GM19025 (cell line): Measurements from ENCODE around the gene SORCS2.

ENCODE experiments used
- ATAC-seq: cut with Tn5 transposase; IDR thresholded peaks from one replicate; pipeline ENCODE4 v1.9.1; 2021; ENCODE audit warnings: mild to moderate bottlenecking, low read depth, moderate library complexity; ENCODE audit not compliant: unreplicated experiment

The SORCS2 gene

DNA sequence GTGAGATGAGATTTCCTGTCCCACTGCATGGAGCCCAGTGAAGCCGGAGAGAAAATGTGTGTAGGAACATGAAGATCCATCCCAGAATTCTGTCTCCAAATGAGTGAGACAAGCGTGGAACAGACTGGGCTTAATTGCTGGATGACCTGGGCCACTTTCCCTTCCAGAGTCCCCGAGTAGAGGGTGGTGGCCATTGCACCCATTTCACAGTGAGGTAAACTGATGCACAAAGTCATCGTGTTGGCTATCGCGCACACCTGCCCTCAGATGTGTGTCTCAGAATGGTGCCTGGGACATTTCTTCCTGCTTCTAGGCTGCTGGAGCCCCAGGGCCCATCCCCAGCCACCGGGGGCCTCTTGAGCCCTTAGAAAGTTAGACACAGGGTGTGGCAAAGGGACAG is 285.4 kb downstream of the SORCS2 start:
- ATAC-seq, result no peak

DNA sequence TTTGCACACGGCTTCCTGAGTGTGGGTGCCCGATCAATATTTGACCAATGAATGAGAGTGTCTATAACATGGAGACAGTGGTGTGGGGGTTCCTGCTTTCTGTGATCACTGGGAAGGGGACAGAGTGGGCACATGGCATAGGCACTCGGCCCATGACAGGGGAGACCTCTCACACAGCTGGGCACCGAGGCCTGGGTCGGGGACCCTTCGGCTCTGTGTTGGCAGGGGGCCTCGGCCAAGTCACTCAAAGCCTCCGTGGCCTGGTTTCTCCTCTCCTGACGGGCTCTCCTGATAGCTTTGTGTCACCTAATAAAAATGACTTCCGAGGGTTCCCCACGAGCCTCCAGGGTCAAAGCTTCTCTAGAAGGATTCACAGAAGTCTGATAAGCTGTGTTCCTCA is 286.3 kb downstream of the SORCS2 start:
- no peak for ATAC-seq

DNA sequence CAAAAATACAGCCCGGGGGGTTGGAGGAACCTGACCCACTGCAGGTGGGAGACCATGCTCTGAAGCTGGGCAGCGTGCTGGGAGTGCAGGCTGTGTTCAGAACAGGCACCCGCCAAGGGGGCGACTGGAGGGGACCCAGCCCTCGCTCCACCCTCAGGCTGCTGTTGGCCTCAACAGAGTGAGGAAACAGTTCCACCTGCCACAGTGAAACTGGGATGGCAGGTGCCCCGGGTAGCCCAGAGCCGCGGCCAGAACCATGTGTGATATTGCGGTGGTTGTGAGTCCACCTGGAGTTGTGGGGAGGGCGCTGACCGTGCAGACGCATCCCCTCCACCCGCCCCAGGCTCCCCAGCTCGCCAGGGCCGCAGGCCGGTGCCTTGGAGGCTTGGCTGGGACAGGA is 288.1 kb downstream of the SORCS2 start:
- ATAC-seq, result no peak

DNA sequence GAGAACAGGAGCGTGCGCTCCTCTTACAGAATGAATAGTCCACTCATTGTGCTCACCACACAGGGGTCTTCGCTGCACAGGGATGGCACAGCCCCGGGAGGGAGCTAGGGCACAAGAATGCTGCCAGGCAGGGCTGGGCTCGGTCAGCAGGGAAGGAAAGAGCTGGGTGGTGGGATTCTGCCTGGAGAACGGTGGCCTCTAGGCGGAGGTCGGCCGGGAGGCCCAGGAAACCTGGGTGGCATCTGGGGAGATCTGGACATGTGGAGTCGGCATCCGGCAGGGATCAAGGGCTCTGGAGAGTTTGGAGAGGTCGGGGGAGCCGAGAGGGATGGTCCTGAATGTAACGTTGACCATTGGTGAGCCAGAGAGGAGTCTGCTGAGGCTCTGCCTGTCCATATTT is 288.9 kb downstream of the SORCS2 start:
- ATAC-seq, result no peak

DNA sequence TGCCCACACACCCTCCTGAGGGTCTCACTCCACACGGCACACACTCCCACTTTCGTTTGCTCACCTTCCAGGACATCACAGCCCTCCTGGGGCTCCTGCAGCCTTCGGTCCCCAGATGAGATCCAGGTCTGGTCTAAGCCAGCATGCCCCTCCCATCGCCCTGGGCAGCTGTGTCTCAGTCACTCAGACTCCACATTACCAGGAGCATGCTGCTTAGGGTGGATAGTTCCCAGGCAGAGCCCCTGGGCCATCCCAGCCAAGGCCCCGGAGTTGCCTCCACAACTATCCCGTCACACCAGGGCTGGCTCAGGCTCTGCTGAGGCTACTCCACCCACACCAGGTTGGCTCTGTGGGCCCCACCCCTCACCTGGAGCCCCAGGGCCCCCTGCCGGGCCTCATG is 292.8 kb downstream of the SORCS2 start:
- no peak for ATAC-seq

DNA sequence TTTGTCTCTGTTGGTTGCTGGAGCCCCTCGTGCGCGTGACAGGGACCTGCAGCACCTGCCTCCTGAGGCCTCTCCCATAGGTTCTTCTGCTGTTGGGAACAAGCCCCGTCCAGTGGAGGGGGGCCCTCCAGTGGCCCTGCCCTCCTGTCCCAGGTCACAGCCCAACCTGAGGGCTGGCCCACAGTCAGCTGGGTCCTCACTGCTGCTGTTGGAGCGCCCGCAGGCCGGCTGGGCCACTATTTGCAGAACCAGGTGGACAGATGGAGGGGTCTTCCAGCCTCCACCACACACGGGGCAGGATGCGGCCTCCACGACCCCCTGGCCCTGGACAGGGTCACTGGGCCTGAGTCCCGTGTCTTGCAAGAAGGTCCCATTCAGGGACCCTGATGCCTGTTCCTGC is 293.8 kb downstream of the SORCS2 start:
- no peak for ATAC-seq

DNA sequence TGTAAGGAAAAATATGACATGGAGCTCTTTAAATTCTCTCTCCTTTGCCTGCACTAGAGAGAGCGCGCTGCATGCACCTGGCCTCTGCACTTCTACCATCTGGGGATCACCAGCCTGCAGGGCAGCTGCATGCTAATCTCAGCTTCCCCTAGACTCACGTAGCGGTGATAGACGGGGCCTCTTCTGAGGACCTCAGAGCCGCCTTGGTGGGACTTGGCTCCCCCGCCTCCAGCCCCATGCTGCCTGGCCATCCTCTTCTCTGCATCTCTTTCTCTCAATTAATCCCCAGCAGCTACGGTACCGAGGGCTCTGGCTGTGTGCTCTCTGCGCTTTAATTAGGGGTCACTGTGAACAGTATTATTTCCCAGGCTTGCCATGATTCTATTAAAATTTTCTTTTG is 295.2 kb downstream of the SORCS2 start:
- no peak for ATAC-seq

DNA sequence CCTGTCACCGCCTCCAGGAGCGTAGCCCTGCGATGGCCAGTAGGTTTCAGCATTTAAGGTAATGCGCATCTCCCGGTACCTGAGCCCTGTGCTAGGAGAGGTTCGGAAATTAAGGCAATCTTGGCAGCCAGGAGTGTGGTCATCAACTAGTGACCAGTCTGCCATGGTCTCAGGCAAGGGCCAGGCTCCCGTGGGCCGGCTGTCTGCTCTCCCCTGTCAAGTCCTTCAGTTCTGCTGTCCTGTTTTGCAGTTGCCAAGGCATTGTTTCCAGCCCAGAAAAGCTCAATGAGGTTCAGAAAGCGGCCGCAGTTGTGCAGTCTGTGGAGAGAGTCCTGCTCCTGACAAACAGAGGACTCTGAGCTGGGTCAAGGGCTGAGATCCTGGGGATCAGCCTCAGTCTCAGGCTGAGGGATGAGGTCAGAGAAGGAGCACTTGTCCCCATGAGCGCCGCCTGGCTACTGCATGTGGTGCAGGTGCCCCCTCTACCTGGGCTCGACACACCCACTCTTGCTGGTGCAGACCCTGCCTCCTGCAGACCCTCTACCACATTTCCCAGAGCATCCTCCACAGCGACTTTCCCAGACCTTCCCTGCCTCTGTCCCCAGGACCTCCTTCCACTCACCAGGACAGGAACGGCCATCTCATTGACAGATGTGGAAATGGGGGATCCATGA is 295.8 kb downstream of the SORCS2 start:
- no peak for ATAC-seq

DNA sequence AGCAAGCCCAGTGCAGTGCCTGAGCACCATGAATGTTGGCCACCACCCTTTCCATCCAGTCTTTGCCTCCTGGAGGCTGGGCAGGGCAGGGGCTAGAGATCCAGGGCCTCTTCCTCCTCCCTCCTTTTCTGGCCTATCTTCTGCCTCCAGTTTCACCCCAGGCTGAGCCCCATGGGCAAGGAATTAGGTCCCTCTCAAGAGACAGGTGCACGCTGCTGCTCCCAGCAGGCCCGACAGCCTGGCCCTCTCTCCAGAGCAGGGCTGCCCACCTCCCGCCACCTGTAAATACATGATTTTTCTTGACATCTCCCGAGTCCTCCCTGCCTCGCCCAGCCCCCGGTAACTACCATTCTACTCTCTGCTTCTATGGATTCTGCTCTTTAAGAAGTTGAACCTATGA is 299.6 kb downstream of the SORCS2 start:
- ATAC-seq, result no peak

DNA sequence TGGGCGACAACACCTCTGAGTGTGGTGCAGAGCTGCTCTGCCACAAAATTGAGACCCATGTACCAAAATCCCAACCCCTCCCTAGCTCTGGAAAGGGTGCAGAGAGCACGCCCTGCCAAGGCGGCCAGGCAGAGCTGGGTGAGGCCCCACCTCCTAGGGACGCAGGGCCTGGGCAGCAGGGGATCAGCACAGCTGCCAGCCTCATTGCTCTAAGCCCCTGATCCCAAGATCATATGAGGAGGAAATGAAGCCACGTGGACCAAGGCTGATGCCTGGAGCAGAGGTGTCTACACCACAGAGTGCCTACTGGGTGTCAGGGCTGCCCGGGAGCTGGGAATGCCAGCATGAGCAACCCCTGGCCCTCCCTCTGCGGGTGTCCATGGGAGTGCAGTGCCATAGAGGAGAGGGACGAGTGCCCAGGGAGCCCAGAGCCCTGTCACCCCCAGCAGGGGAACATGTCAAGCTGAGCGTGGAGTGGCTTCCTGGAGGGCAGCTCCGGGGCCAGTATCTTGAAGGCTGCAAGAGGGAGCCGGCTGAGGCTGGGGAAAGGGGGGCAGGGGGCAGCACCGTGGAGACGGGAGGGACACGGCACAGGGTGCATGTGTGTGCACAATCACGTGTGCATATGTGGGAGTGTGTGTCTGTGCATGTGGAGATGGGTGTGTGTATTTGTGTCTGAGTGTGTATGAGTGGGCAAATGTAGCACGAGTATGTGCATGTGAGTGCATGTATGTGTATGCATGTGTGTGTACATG is 306.3 kb downstream of the SORCS2 start:
- ATAC-seq, result no peak

DNA sequence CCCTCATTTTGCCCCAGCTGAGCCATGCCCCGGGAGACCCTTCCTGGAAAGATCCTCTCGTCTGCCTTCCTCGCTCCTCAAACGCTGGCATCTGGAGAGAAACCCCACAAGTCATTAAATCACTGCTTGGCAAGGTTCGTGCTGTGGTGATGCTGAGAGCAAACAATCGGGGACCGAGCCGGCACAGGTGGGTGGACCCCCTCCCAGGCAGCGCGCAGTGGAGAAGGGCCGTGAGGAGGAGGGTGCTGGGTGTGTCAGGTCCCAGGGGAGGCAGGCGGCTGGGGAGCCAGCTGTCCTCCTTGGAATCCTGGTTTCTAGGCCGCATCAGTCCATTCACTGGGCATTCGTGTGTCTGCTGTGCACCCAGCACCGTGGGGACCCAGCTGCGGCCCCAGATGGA is 307.3 kb downstream of the SORCS2 start:
- ATAC-seq, result no peak

DNA sequence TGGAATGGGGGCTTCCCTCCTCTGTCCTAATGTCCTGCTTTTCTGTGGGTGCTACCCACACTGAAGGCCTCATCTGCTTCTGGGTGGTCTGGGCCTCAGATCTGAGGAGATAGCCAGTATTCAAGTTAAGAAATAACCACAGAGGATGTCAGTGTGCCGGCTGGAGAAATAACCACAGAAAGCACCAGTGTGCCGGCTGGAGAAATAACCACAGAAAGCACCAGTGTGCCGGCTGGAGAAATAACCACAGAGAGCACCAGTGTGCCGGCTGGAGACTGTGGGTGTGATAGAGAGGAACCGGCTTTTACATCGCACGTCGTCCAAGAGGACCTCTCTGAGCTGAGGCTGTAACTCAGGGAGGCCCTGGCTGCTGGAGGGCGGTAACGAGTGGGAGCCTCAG is 308.1 kb downstream of the SORCS2 start:
- ATAC-seq, result no peak

DNA sequence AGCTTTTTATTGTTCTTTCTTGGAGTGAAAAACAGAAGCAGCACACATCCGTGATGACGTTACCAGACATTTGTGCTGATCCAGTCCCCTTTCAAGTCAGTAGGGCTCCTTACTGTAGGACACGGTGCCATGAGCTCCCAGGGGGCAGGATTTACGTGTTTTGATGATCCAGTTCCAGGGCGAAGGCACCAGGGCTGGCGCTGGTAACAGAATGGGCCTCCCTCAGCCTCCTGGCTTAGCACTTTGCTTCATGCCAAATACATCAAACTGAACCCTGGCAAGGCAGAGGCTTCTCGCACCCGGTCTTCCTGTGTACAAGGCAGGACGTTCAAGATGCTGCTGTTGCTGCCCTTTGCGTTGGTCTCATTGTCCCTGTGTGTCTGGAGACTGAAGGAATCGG is 309.0 kb downstream of the SORCS2 start:
- ATAC-seq, result no peak

DNA sequence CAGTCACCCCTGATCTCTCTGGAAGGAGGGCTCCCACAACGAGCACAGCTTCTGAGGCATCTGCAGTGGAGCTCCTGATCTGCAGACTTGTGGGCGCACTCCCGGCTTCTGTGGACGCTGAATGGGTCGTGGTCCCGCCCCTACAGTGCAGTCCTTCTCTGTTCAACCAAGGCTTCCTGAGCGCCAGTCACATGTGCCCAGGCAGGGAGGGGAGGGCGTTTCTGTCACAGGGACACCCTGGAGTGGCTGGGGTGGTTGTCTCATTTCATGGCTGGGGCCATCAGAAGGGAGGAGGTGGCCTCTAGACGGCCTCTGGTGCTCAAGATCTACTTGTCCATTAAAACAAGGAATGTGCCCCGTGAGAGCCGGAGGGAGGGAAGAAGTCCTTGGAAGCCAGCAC is 309.5 kb downstream of the SORCS2 start:
- ATAC-seq, result no peak

DNA sequence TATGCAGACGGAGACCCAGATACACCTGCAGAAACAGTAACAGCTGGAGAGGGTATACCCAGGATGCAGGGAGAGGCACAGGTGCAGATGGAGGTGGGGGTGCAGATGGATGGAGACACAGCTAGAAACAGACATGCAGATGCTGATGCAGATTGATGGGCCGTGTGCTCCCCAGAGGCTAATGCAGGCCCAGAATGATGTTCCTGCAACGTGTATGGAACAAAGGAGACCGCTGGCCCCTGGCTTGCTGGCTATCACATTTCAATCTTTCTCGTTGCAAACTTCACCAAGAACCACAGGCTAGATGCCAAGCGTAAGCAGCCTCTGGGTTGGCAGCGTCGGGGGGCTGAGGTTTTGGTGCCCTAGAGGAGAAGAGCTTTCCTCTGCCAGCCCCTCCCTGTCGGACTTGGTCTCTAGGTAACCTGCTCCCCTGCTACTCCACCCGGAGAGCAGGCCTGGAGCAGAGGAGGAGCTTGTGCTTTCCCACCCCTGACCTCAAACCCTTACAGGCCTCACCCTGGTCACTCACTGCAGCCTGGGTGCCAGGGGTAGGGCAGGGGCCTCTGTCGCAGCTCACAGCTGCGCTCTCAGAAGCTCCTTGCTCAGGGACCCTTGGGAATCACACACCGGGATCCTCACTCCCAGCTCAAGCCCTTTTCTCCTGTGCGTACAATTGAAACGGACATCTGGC is 311.4 kb downstream of the SORCS2 start:
- no peak for ATAC-seq

DNA sequence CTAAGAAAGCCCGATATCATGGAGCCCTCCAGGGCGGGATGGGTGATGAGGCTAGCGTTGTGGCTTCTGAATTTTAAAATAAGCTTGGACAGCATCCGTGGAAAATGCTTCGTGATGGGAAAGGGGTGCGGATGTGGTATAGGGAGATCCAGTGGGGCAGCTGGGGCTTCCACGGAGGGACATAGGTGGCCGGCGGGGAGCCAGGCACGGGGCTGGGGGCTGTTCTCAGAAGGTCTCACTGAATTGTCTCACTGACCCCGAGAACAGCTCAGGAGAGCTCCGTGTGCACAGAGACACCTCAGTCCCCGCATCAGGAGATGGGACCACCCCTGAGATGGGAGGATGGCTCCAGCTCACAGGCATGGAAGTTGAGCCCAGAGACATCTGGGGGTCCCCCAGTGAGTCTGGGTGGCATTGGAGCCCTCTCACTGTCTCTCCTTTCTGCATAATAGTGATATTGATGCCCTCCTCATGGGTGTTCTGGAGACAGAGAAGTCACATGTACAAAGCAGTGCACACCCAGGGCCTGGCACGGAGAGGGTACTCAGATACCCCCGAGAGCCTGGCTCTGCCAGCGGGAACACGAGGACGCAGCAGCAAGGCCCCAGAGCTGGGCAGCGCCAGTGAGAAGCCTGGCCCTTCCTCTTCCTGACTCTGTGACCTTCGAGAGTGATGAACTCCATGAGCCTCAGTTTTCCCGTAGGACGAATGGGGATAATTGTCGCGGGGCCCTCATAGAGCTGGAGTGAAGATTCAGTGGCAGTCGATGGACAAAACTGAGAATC is 313.0 kb downstream of the SORCS2 start:
- no peak for ATAC-seq

DNA sequence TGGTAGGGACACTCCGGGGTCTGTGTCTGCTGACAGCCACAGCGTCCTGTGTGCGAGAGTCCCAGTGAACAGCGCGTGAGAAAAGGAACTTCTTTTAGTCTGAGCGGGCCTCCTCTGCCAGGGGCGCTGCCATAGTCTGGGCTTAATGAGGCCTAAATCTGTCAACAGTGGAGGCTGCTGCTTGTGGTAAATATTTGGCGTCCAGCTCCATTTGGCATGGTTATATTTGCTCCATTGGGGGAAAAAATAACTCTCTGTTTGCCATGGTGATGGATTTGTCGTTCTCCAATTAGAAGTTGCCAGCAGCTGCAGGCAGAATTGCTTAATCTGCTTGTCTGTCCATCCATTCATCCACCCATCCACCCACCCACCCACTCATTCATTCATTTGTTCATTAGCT is 313.8 kb downstream of the SORCS2 start:
- no peak for ATAC-seq

DNA sequence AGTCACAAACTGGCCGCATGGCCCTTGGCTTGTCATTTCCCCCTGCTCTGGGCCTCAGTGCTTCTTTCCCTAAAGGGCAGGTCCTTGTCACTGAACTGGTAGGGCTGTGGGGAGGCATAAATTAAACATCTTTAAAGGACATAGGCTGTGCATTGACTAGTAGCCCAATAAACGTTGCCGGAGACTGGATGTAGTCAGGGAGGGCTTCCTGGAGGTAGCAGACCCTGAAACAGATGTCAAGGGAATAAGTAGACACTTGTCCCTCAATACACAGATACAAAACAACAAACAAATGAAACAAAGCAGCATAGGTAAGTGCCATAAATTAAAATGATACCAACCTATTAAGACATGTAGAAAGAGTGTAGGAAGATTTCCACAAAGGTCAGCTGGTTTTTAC is 314.2 kb downstream of the SORCS2 start:
- no peak for ATAC-seq

DNA sequence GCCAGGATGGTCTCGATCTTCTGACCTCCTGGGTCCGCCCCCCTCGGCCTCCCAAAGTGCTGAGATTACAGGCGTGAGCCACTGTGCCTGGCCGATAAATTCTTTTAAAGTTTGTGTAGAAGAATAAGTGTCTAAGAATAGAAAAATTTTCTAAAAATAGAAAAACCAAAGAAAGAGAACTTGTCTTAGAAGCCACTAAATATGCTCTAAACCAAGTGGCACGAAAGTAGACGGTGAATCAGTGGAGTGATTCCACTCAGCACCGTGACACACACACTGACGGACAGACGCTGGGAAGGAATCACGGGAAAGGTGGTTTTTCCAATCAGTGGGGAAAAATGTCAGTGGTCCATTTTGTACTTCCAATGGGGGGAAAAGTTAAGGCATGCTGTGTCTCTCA is 315.0 kb downstream of the SORCS2 start:
- no peak for ATAC-seq

DNA sequence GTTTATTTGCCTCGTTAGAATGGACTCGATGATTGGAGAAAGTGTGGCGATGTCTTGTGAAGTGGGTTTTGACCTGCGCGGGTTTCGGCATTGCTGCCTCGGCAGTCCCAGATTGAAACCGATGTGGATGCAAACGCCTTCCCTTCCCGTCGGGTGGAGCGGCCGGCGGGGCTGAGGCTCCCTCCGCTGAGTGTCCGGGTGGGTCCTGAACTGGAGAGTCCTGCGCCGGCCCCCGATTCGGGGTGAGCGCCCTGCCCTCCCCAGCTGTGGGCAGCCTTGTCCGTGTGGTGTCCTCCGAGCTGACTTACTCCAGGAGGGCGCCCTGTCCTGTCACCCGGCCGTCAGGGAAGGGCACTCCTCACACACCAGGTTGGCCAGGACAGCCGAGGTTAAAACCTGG is 317.7 kb downstream of the SORCS2 start:
- ATAC-seq, result no peak

DNA sequence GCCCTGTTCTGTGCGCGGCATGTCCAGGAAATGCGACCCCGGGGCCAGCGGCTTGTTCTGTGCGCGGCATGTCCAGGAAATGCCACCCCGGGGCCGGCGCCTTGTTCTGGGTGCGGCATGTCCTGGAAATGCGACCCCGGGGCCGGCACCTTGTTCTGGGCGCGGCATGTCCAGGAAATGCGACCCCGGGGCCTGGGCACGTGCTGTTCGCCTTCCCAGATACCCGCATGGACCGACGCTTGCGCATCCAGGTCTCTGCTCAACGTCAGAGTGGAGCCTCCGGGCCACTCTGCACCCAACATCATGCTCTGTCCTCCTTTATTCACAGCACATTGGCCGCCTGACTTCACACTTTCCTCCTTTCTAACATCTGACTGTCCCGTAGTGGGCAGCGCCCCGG is 318.2 kb downstream of the SORCS2 start:
- ATAC-seq, result no peak
